ENCODE results near the gene TRIO. TPM values are rescaled to one million over a fixed set of nuclear protein-coding genes. Genes with fewer than 3 reads are reported as not detected.

The TRIO gene
- total and polyA plus RNA-seq, 2 donors (not counting 1 experiment from before 2014, with no cell fraction given): 134 to 281 TPM

- Histone ChIP-seq H3K9ac (ENCODE audit: insufficient read depth, low read length) (no peak overlapping the region), H3K27ac (ENCODE audit: insufficient read depth, low read length) (no peak overlapping the region), H3K79me2 (ENCODE audit: control insufficient read depth, insufficient read depth, low read length) (no peaks in the 10 kb centered on the region), H3K27me3 (ENCODE audit: control insufficient read depth, insufficient read depth, low read length) (no peaks in the 10 kb centered on the region), H2AFZ (ENCODE audit: low read length) (no peak overlapping the region), H3K36me3 (ENCODE audit: control insufficient read depth, insufficient read depth, low read length) (peaks cover 56% of the 10 kb centered on the region), H3K4me2 (ENCODE audit: extremely low read depth, insufficient read depth, low read length) (no peak overlapping the region), H4K20me1 (ENCODE audit: control insufficient read depth, extremely low read depth, insufficient read depth, low read length) (no peaks in the 10 kb centered on the region), H3K4me1 (ENCODE audit: control insufficient read depth, extremely low read depth, insufficient read depth, low read length) (no peaks in the 10 kb centered on the region), H3K9me3 (ENCODE audit: control insufficient read depth, insufficient read depth, low read depth, low read length) (no peaks in the 10 kb centered on the region), H3K4me3 (replicated peaks in 1 of 4; ENCODE audit: control extremely low read depth in 1 of 4, insufficient read depth in 1 of 4, low read depth in 3 of 4, low read length in 4 of 4) (no peak overlapping the region)
- TF ChIP-seq CTCF (conservative IDR thresholded peaks at IDR 0.05 in 1 of 2, IDR thresholded peaks at IDR 0.05 in 1 of 2; ENCODE audit: low read depth in 1 of 2, low read length in 2 of 2) (no peak), EZH2 (IDR thresholded peaks at IDR 0.05; ENCODE audit: low read length, missing control alignments) (no peak)
- no peak for DNase-seq (ENCODE audit: low read depth in 2 of 2)
Measured at GRCh38 chr5:14504816-14505215, 361.7 kb downstream of the TRIO start.

GRCh38 chr5:14505310-14506139 lies 362.4 kb downstream of the TRIO start:
- TF ChIP-seq CTCF (conservative IDR thresholded peaks at IDR 0.05 in 1 of 2, IDR thresholded peaks at IDR 0.05 in 1 of 2; ENCODE audit: low read depth in 1 of 2, low read length in 2 of 2): no peak
- TF ChIP-seq EZH2 (IDR thresholded peaks at IDR 0.05; ENCODE audit: low read length, missing control alignments): no peak
- no peak for DNase-seq (ENCODE audit: low read depth in 2 of 2)
- Histone ChIP-seq H3K9me3 (ENCODE audit: control insufficient read depth, insufficient read depth, low read depth, low read length) (no peaks in the 10 kb centered on the region), H4K20me1 (ENCODE audit: control insufficient read depth, extremely low read depth, insufficient read depth, low read length) (no peaks in the 10 kb centered on the region), H3K36me3 (ENCODE audit: control insufficient read depth, insufficient read depth, low read length) (peaks cover 54% of the 10 kb centered on the region), H3K4me3 (replicated peaks in 1 of 4; ENCODE audit: control extremely low read depth in 1 of 4, insufficient read depth in 1 of 4, low read depth in 3 of 4, low read length in 4 of 4) (no peak overlapping the region), H3K27me3 (ENCODE audit: control insufficient read depth, insufficient read depth, low read length) (no peaks in the 10 kb centered on the region), H2AFZ (ENCODE audit: low read length) (no peak overlapping the region), H3K79me2 (ENCODE audit: control insufficient read depth, insufficient read depth, low read length) (no peaks in the 10 kb centered on the region), H3K27ac (ENCODE audit: insufficient read depth, low read length) (no peak overlapping the region), H3K4me2 (ENCODE audit: extremely low read depth, insufficient read depth, low read length) (no peak overlapping the region), H3K9ac (ENCODE audit: insufficient read depth, low read length) (no peak overlapping the region), H3K4me1 (ENCODE audit: control insufficient read depth, extremely low read depth, insufficient read depth, low read length) (no peaks in the 10 kb centered on the region)

- DNase-seq (ENCODE audit: low read depth in 2 of 2): no peak
- peaks cover 54% of the 10 kb centered on the region for H3K36me3 ChIP-seq (ENCODE audit: control insufficient read depth, insufficient read depth, low read length)
- no peaks in the 10 kb centered on the region for H4K20me1 ChIP-seq (ENCODE audit: control insufficient read depth, extremely low read depth, insufficient read depth, low read length)
- no peaks in the 10 kb centered on the region for H3K27me3 ChIP-seq (ENCODE audit: control insufficient read depth, insufficient read depth, low read length)
- H3K27ac ChIP-seq (ENCODE audit: insufficient read depth, low read length): no peak overlapping the region
- H3K4me2 ChIP-seq (ENCODE audit: extremely low read depth, insufficient read depth, low read length): no peak overlapping the region
- no peak overlapping the region for H3K4me3 ChIP-seq (replicated peaks in 1 of 4; ENCODE audit: control extremely low read depth in 1 of 4, insufficient read depth in 1 of 4, low read depth in 3 of 4, low read length in 4 of 4)
- no peaks in the 10 kb centered on the region for H3K79me2 ChIP-seq (ENCODE audit: control insufficient read depth, insufficient read depth, low read length)
- no peak overlapping the region for H3K9ac ChIP-seq (ENCODE audit: insufficient read depth, low read length)
- H3K9me3 ChIP-seq (ENCODE audit: control insufficient read depth, insufficient read depth, low read depth, low read length): no peaks in the 10 kb centered on the region
- H3K4me1 ChIP-seq (ENCODE audit: control insufficient read depth, extremely low read depth, insufficient read depth, low read length): no peaks in the 10 kb centered on the region
- TF ChIP-seq CTCF (conservative IDR thresholded peaks at IDR 0.05 in 1 of 2, IDR thresholded peaks at IDR 0.05 in 1 of 2; ENCODE audit: low read depth in 1 of 2, low read length in 2 of 2) (no peak), EZH2 (IDR thresholded peaks at IDR 0.05; ENCODE audit: low read length, missing control alignments) (no peak)
- H2AFZ ChIP-seq (ENCODE audit: low read length): no peak overlapping the region
Measured at GRCh38 chr5:14506140-14506538, 363.0 kb downstream of the TRIO start.
